ENCODE results near the gene RASL12. TPM values are rescaled to one million over a fixed set of nuclear protein-coding genes. Genes with fewer than 3 reads are reported as not detected.
"Not testable (repeated sequence)": the region's sequence is repeated elsewhere in the genome, so short reads cannot be mapped to it uniquely, and the experiment has no call there.

Gene RASL12
- total RNA-seq, 1 donor: under 0.01 TPM

- no peak for DNase-seq (ENCODE audit: low read depth)
- no peak for TF ChIP-seq CTCF (IDR thresholded peaks at IDR 0.05; ENCODE audit: insufficient read depth, low read depth, low read length)
- H3K4me3 ChIP-seq (ENCODE audit: low read depth, low read length): no peak overlapping the region
Measured at GRCh38 chr15:65096481-65097385, 28.9 kb upstream of the RASL12 start.

- TF ChIP-seq CTCF (IDR thresholded peaks at IDR 0.05; ENCODE audit: insufficient read depth, low read depth, low read length): no peak
- H3K4me3 ChIP-seq (ENCODE audit: low read depth, low read length): no peak overlapping the region
- no peak for DNase-seq (ENCODE audit: low read depth)
Measured at GRCh38 chr15:65095747-65096104, 27.9 kb upstream of the RASL12 start.

DNA sequence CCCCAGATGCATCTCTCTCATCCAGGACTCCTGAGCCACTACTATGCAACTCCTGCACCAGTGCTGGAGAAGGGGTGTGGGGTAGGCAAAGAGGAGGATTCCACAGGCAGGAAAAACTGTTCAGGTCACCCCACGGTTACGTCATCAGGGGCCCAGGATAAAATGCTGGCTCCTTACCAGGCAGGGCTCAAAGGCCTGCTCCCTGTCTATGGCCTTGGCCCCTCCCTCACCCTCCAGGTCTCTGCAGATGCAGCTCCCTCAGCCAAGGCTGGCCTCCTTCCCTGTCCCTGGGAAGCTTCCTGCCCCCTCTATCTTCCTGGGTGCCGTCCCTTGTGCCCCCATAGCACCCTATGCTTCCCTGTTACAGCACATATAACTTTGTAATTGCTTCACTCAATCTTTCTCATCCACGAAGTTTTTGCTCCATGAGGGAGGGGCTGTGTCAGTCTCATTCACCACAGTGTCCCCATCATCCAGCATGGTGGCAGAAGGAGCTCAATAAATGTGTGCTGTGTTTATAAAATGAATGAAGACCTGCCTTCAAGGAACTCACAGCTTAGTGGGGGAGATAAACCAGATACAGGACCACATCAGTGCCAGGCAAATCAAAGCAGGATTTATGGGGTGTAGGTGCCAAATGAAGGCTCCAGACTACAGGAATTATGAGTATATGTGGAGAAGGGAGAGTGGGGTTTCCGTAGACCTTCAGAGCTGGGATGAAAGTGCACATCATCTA lies 27.4 kb upstream of the RASL12 start:
- no peak for TF ChIP-seq CTCF (IDR thresholded peaks at IDR 0.05; ENCODE audit: insufficient read depth, low read depth, low read length)
- H3K4me3 ChIP-seq (ENCODE audit: low read depth, low read length): no peak overlapping the region
- DNase-seq (ENCODE audit: low read depth): peak; percentile 44

- H3K4me3 ChIP-seq (ENCODE audit: low read depth, low read length): no peak overlapping the region
- peak; percentile 46 for DNase-seq (ENCODE audit: low read depth)
- TF ChIP-seq CTCF (IDR thresholded peaks at IDR 0.05; ENCODE audit: insufficient read depth, low read depth, low read length): no peak
Measured at GRCh38 chr15:65094294-65094995, 26.7 kb upstream of the RASL12 start.

- not testable (repeated sequence) for H3K4me3 ChIP-seq (ENCODE audit: low read depth, low read length)
Measured at GRCh38 chr15:65093793-65094170, 26.0 kb upstream of the RASL12 start.

GRCh38 chr15:65092911-65093792 lies 25.4 kb upstream of the RASL12 start:
- no peak for DNase-seq (ENCODE audit: low read depth)

More at GRCh38 chr15:65093793-65094170, 26.0 kb upstream of the RASL12 start:
- DNase-seq (ENCODE audit: low read depth): not testable (repeated sequence)

More at GRCh38 chr15:65092911-65093792, 25.4 kb upstream of the RASL12 start:
- no peak for TF ChIP-seq CTCF (IDR thresholded peaks at IDR 0.05; ENCODE audit: insufficient read depth, low read depth, low read length)
- no peak overlapping the region for H3K4me3 ChIP-seq (ENCODE audit: low read depth, low read length)

Data from fibroblast of villous mesenchyme (primary cell).